Stimulated activated CD4-positive, alpha-beta T cell treated with anti-CD3 and anti-CD28 coated beads, Interleukin-4, amount 100 ng/mL, for 24 hours (primary cell): ENCODE results near the gene TPBG.
A peak's percentile ranks its signal among the peaks of the same experiment; 100 is the strongest.

Experiments used
- DNase-seq: peaks from one replicate; pipeline ENCODE4 v3.0.0-alpha.2; 2020

Gene TPBG, protein sequence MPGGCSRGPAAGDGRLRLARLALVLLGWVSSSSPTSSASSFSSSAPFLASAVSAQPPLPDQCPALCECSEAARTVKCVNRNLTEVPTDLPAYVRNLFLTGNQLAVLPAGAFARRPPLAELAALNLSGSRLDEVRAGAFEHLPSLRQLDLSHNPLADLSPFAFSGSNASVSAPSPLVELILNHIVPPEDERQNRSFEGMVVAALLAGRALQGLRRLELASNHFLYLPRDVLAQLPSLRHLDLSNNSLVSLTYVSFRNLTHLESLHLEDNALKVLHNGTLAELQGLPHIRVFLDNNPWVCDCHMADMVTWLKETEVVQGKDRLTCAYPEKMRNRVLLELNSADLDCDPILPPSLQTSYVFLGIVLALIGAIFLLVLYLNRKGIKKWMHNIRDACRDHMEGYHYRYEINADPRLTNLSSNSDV

DNA sequence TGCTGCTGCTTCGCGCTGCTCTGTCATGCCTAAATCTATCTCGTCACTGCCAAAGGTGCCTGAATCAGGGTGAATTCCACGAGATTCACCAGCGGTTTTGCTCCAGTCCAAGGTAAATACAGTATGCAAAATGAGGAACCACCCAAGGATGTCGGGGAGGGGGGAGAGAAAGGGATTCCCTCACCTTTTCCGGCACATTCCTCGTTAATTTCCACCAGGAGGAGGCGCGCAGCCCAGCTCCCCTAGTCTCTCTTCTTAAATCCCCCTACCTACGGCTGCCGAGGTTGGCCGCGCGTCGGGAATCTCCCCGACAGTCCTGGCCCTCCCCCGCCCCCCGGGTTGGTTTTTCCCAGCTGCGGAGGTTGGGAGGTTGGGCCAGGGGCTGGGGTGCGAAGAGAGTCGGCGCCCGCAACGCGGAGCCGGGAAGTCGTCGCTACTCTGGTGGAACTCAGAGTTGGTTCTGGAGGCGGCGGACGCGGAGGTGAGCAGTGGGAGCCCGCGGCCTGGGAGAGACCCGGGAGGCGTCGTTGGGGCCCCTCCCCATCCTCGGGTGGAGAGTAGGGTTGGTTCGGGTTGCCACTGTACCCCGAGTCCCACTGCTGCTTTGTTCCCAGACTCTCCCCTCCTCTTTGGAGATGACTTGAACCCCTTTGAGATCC lies at the start of gene TPBG:
TSS of gene TPBG (plus strand) at position 390 of the 659 bp plus-strand sequence. CDS start 1,145 bp downstream, outside the sequence.
- DNase-seq: peak; percentile 4

DNA sequence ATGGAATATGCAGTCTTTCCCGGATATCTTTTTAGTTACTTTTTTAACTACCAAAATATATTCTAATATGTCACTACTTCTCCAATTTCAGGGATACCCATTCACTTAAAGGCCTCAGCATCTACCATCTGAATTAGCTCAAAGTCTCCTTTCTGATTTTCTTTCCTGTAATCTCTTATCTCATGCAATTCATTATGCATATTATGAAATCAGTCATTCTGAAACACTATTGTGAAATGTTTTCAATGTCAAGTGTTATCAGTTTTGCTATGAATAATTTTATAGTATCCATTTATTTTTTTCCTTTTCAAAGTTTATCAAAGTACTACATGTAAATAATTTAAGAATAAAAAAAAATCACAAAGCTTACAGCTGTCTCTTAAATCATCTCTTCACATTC lies 41.2 kb upstream of the TPBG start:
- DNase-seq: no peak

DNA sequence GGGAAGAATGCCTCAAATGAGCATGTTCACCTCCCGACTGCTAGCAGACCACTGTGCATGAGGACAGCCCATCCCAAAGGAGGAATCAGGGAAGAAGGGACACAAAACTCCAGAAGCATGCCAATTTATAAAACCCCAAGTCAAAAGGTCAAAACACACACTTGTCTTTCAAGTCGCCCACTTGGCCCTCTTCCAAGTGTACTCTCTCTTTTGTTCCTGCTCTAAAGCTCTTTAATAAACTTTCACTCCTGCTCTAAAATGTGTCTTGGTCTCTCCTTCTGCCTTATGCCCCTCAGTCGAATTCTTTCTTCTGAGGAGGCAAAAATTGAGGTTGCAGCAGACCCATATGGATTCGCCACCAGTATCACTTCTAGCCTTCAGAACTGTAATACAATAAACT lies 33.9 kb upstream of the TPBG start:
- no peak for DNase-seq

DNA sequence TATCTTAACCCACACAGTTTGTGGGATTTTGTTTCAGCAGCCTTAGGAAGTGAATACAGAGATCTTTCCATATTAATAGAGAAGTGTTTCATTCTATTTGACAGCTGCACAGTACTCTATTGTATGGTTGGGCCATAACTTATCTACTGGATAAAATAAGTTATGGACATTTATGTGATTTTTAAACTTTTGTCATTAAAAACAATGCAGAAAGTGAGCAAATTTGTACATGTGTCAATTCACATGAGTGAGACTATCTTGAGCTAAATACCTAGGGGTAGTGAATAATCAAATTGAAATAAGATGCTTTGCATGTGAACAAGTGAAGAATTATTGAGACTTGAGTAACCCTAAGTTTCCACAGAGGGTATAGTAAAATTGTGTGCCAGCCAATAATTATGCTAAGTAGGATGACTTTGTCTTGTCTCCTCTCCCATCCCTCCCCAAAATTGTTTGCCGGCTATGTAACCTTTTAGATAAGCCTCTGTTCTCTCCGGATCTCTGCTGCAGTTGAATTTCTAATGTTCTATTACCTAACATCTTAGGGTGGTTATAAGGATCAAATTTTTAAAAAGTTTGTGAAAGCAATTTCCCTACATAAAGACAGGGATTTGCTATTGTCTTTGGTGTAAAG lies 33.3 kb upstream of the TPBG start:
- no peak for DNase-seq

DNA sequence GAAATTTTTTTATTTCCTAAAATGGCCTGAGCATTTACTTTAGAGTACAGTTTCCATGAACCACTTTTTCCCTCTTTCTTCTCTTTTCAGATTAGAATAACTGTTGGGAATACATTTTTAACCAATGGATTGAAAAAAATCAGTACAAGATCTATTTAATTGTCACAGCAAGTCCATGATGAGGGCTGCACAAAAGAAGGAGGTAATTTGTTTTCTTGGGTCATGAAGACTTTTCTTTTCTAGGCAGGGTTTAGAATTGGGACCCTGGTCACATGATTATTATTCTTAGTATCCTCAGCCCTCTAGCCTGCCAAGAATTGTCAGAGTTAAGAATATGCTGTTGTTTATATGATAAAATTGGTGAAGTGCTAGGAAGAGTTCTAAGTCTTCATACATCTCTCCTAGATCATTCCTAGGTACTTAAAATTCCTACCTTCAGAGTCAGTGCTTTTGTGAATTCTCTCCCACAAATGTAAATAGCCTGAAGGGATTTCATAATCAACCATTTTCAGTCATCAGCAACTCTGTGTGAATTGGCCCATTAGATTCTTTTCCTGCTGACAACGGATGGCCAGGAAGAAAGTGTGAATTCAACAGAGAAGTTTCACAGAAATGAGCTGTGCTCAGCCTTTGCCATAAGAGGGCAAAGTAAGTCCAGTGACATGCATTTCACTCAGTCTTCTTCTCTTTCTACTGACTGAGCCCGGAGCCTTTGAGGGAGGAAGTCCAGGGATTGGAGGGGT lies 32.4 kb upstream of the TPBG start:
- no peak for DNase-seq

DNA sequence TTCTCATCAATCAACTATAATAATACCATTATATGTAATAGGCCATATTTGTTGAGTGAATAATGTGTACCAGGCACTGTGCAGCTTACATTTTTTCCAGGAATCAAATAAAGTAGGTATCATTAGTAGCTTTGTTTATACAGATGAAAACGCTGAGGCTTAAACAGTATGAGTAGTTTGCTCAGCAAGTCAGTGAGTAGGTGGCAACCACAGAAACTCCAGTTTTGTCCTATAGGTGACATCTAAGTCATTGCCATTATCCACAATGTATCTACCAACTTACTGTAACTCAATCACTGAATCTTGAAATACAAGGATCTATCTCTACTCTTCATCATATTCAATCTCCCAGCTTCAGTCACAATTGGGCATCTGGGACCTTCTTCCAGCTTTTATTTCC lies 29.8 kb upstream of the TPBG start:
- no peak for DNase-seq

DNA sequence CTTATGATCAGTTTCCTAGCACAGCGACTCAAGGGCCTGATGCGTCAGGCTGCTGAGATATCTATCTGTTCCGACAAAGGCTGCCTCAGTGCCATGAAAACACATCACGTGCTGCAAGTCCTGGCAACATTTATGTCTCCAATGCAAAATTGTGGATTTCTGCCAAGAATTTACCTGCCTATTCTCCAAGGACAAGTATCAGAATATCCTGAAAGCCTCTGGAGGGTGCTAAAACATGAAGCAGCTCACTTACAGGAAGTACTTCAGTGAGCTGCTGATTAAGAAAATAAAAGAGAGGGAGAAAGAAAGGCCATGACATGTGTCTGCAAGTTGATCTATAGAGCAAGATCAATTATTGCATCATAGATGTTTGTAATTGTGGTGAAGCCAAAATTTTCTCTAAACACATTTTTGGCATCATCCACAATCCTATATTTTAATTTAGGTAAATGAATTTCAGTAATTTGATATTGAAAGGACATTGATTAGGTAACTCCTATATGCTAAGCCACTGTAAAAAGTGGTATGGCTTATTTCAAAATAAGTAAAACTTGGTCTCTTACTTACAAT lies 25.8 kb upstream of the TPBG start:
- no peak for DNase-seq

DNA sequence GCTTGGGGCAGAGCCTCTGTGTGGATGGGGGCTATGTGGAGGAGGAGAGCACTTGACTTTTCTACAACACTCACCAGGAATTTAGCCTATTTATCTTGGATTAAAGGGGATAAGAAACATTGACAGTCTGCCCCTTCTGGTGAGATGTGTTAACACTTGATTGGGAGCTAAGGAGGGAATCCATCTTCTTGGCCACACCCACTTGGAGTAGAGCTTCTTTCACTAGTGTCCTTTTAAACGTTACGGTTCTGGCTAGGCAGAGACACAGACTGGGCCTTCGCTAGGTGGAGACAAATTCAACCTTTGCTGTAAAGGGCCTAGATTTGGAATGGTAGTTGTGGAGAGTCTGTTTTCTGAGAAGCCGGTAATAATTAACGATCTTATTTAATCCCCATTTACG lies 15.5 kb upstream of the TPBG start:
- DNase-seq: no peak

DNA sequence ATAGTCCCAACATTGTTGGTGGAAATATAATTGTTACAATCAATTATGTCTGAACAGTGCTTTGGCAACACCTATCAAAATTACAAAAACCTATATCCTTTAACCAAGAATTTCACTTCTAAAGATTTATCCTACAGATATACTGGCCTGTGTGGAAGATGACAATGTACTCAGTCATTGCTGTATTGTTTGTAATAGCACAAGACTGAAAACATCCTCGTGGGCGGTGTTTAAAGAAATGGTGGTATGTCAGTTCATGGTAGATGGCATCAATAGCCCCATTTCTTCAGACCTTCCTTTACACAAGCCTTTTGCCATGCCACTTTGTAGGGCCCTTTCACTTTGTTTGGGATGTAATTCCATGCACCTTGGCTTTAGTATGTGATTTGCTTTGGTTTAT lies 9.8 kb upstream of the TPBG start:
- no peak for DNase-seq

DNA sequence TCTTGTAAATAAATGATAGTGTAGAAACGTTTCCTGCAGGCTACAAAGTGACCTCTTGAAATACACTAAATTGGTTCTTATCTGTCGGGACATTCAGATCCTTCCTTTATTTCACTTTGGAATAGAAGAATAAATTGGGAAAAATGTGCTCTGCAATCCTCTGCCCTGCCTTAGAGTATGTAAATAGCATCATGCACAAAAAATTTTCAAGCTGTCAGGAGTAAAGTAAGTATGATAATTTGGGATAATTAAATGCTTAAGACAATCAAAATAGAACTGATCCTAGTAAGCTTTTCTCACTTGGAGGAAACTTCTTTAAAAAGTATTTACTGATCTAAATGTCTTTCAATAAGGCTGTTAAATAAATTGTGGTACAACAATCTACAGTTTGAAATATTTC lies 3.1 kb upstream of the TPBG start:
- no peak for DNase-seq

DNA sequence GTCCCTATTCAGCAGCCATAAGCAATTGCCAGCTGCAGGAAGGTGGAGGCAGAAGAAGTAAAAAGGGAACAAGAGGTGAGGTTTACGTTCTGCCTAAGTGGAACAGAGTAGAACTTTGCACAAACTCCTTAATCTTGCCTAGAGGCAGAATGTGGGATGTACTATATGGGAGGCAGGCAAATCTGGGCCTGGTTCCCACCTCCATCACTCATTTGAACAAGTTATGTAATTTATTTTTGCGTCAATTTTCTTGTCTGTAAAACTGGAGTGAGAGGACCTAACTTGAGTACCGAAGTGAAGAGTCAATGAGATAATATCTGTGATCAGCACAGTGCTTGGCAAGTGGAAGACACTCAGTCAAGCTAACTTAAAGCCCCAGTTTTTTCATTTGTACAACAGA lies 2.0 kb upstream of the TPBG start:
- DNase-seq: no peak

DNA sequence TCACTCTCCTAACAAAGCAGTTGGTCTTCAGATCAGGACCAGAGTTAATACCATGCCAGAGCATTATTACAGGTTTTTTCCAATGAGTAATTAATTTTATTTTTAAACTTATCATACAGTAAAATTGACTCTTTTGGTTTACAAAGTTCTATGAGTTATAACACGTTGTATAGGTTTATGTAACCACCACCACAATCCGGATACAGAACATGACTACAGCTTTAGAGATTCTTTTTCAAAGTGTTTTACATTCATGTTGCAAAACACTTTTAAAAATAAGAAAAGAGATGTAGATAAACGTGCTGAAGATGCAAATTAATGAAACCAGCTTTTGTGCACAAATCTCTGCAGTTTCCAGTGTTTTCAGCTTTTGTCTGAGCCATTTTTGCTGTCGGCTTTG lies 1.5 kb upstream of the TPBG start:
- no peak for DNase-seq

DNA sequence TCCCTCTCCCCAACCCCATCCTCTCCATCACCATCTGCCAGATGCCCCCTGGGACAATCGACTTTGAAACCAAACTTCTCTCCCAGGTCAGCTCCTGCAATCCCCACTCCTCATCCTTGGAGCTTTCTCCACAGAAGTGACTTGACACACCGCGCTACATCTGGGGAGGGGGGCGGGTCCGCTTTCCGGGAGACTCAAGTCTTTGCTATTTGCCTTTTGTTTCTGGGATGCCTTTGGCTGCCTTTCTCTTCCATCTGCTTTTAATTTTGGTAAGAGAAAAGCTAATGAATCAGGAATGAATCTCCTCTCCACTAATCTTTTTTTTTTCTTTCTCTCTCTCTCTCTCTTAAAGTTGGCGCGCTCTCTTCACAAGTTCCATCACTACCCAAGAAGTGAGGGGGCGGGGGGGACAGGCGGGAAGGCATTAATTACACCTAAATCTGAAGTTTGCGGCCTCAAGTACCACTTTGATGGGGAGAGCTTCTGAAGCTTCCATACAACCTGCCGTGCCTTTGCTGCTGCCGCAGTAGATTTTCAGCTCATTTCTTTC lies 664 bp upstream of the TPBG start:
- no peak for DNase-seq

DNA sequence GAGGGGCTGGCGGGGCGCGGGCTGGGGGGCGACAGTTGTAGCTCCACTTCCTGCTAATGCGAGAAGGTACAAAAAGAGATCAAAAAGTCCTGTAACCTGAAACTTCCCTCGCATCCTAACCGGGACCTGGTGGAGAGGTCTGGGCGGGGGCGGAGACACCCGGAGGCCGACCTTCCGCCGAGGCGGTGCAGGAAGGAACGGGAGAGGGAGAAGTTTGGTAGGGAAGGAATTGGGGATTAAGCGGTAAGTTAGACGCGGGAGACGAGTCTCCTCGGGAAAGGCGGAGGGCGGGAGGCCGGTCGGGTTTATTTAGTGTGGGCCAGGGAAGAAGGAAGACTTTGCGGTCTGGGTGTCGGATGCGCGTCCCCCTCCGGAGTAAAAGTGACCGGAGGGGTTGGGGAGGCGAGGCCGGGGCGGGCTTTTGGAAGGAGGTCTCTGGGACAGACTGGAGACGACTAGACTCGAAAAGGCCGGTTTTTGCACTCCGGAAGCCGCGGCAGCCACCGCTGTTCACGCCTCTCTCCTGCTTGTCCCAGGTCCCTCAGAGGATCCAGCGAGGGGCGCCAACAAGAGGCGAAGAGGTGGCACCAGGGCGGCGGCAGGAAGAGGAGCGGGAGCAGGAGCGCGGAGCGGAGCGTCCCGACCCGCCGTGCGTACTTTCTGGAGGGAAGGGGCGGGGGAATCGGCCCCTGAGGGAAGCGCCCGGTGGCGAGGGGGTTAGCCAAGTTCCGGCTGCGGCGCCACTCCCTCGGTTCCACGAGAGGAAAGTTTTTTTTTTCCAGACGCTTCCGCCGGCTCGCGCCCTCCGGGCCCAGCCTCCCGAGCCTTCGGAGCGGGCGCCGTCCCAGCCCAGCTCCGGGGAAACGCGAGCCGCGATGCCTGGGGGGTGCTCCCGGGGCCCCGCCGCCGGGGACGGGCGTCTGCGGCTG lies 734 bp downstream of the TPBG start:
- DNase-seq: peak; percentile 3

DNA sequence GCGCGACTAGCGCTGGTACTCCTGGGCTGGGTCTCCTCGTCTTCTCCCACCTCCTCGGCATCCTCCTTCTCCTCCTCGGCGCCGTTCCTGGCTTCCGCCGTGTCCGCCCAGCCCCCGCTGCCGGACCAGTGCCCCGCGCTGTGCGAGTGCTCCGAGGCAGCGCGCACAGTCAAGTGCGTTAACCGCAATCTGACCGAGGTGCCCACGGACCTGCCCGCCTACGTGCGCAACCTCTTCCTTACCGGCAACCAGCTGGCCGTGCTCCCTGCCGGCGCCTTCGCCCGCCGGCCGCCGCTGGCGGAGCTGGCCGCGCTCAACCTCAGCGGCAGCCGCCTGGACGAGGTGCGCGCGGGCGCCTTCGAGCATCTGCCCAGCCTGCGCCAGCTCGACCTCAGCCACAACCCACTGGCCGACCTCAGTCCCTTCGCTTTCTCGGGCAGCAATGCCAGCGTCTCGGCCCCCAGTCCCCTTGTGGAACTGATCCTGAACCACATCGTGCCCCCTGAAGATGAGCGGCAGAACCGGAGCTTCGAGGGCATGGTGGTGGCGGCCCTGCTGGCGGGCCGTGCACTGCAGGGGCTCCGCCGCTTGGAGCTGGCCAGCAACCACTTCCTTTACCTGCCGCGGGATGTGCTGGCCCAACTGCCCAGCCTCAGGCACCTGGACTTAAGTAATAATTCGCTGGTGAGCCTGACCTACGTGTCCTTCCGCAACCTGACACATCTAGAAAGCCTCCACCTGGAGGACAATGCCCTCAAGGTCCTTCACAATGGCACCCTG lies 1.6 kb downstream of the TPBG start:
- no peak for DNase-seq

DNA sequence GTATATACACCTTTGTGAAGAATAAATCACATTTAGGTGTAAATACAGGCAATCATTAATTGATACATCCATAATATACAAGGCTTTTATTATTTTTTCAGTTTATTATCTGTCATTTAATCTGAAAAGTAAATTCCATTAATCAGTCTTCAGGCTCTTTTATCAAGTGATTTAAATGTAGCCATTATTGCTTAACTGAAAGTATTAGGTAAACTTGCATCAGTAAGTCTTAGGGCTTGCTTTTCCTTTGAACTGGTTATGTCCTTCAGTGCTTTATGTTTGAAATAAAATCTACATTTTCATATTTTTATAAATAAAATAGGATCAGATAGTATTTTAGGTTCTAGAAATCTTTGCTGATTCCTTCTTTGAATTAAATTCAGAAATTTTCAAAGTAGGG lies 4.1 kb downstream of the TPBG start:
- DNase-seq: no peak

DNA sequence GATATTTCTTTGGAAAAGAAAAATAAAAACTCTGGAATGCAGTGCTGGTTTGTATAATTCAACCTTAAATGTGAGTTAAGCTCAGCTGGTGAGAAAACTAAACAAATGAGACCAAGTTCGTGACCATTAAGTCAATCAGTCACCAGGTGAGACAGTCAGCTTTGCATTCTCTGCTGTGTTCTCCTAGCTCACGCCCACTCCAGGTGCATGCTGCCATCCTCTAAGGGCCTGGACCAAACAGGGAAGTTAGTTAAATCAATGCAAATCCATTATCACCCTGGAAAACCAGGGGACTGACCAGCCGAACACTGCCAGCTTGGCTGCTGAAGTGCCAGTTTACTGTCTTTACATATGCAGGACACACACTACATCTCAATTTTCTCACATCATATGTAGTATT lies 7.2 kb downstream of the TPBG start:
- DNase-seq: no peak

DNA sequence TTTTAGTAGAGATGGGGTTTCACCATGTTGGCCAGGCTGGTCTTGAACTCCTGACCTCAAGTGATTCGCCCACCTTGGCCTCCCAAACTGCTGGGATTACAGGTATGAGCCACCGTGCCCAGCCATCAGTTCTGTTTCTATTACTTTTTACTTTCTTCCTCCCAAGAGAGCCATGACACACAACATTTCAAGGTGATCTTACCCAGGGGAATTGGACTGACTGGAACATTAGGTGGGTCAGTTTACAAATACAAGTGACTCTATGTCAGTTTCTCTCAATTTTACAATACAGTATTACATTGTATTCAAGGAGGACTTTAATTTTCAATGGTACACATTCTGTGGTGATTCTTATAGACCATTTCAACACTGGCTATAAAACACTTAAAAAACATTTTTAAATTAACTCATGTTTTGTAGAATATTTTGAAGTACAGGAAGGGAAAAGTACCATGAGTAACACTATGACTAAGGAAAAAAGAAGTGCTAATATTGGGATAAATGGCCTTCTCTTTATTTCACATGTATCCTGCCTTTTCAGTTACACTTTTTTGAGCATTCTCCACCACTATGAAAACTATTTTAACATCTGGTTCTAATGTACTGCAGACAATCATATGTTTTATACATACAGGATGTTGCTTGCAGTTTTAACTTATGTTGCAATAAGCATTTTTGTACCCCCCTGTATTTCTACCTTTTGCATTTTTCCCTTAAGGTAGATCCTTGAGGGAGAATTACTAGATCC lies 8.4 kb downstream of the TPBG start:
- no peak for DNase-seq

DNA sequence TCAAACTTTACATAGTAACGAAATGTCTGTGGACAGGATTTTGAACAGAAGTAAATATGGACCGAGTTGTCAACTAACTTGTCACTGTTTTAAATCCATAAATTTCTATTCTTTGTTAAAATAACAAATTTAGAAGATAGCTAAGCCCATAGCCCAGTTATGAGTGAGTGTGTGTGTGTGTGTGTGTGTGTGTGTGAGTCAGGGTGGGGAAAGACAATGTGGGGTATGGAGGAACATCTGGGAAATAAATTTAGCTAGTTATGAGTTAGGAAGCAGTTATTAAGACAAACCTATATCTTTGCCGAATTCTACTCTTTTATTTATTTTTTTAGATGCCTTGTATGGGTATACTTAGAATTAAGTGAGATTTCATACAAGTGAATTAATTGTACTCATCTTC lies 9.0 kb downstream of the TPBG start:
- DNase-seq: no peak

DNA sequence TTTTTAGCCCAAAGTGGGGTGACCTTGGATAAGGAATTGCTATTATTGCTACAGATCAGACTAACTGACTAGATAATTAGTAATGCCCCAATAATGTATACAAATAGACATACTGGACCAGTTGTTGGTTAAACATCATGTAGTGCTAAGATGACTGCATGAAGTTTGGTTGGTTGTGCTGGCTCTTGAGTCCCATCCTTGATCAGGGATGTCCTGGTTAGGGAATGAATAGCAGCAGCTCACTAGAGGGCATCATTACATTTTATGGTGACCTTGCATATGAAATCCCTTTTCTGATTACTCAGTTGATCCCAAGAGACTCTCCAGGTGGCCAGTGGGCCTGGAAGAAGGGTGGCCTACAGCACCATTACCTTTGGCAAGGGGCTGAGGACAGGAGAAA lies 10.9 kb downstream of the TPBG start:
- no peak for DNase-seq
